CD14-positive monocyte (primary cell): Measurements from ENCODE around the gene PXN. TPM values are rescaled to one million over a fixed set of nuclear protein-coding genes. Genes with fewer than 3 reads are reported as not detected.
A peak's percentile ranks its signal among the peaks of the same experiment; 100 is the strongest.

Source experiments
- DNase-seq, 3 donors: peaks; one replicate each; pipeline ENCODE4 v3.0.0-alpha.2; 2011 to 2022
- H2AFZ ChIP-seq: 2 replicates; pipeline ENCODE4 v1.6.0; 2012; ENCODE audit warnings: mild to moderate bottlenecking, low read depth, low read length, inconsistent platforms; ENCODE audit not compliant: insufficient read depth, poor library complexity, severe bottlenecking
- H3K27ac ChIP-seq, 2 donors: 1 replicate in 1 of 2; 2 replicates in 1 of 2; pipeline ENCODE4 v1.5.1; 2012 to 2013; ENCODE audit warnings: low read length in 2 of 2, control low read depth in 1 of 2, inconsistent platforms in 1 of 2, low read depth in 1 of 2, mild to moderate bottlenecking in 1 of 2
- H3K27me3 ChIP-seq, 2 donors: one replicate each; pipeline versions ENCODE4 v1.6.0 to v1.6.1; 2011 to 2013; ENCODE audit warnings: low read length in 2 of 2; ENCODE audit not compliant: control insufficient read depth in 2 of 2, insufficient read depth in 2 of 2
- H3K36me3 ChIP-seq, 2 donors: replicated peaks in 1 of 2; 1 replicate in 1 of 2; 2 replicates in 1 of 2; pipeline versions ENCODE4 v1.5.1 to v1.6.1; 2012 to 2013; ENCODE audit warnings: low read length in 2 of 2, control low read depth in 1 of 2, inconsistent platforms in 1 of 2, mild to moderate bottlenecking in 1 of 2; ENCODE audit not compliant: insufficient read depth in 2 of 2, control insufficient read depth in 1 of 2
- H3K4me1 ChIP-seq, 2 donors: 1 replicate in 1 of 2; 2 replicates in 1 of 2; pipeline versions ENCODE4 v1.5.1 to v1.6.1; 2012 to 2013; ENCODE audit warnings: low read length in 2 of 2, control low read depth in 1 of 2, inconsistent platforms in 1 of 2, mild to moderate bottlenecking in 1 of 2, moderate library complexity in 1 of 2; ENCODE audit not compliant: insufficient read depth in 2 of 2, control insufficient read depth in 1 of 2
- H3K4me2 ChIP-seq: replicated peaks from 2 replicates; pipeline ENCODE3; 2012; ENCODE audit warnings: low read length, moderate library complexity, mild to moderate bottlenecking; ENCODE audit not compliant: poor library complexity, severe bottlenecking; ENCODE audit errors: extremely low read depth
- H3K4me3 ChIP-seq, 3 experiments: fragments of 200-600 bp in 1 of 3; sonication (generic) in 1 of 3; replicated peaks in 1 of 3; 1 replicate in 2 of 3; 2 replicates in 1 of 3; pipeline ENCODE4 v1.5.1; 2011 to 2013; ENCODE audit warnings: low read length in 3 of 3, mild to moderate bottlenecking in 3 of 3, control low read depth in 2 of 3, low read depth in 2 of 3, inconsistent platforms in 1 of 3, moderate library complexity in 1 of 3
- H3K79me2 ChIP-seq: 2 replicates; pipeline ENCODE4 v1.6.0; 2012; ENCODE audit warnings: mild to moderate bottlenecking, control low read depth, inconsistent platforms, low read length, moderate library complexity; ENCODE audit not compliant: insufficient read depth
- H3K9ac ChIP-seq: 2 replicates; pipeline ENCODE4 v1.6.0; 2017; ENCODE audit warnings: low read length, mild to moderate bottlenecking; ENCODE audit not compliant: insufficient read depth, poor library complexity, severe bottlenecking
- H3K9me3 ChIP-seq, 2 donors: replicated peaks in 1 of 2; 1 replicate in 1 of 2; 2 replicates in 1 of 2; pipeline versions ENCODE4 v1.5.1 to v1.6.1; 2012 to 2013; ENCODE audit warnings: low read length in 2 of 2, control low read depth in 1 of 2; ENCODE audit not compliant: control insufficient read depth in 1 of 2, insufficient read depth in 1 of 2
- H4K20me1 ChIP-seq: 2 replicates; pipeline ENCODE4 v1.6.0; 2012; ENCODE audit warnings: mild to moderate bottlenecking, low read length, control low read depth, moderate library complexity; ENCODE audit not compliant: insufficient read depth
- H3K27ac Mint-ChIP-seq, 7 donors: one replicate each; pipeline ENCODE4 v1.8.0; 2020; ENCODE audit warnings: mild to moderate bottlenecking in 7 of 7, mixed read lengths in 7 of 7, moderate library complexity in 6 of 7, inconsistent platforms in 2 of 7
- H3K27me3 Mint-ChIP-seq, 3 donors: one replicate each; pipeline ENCODE4 v1.8.0; 2021 to 2022; ENCODE audit warnings: low read depth in 3 of 3, mild to moderate bottlenecking in 3 of 3, mixed read lengths in 3 of 3, moderate library complexity in 3 of 3, inconsistent platforms in 1 of 3
- H3K36me3 Mint-ChIP-seq, 2 donors: one replicate each; pipeline ENCODE4 v1.8.0; 2020; ENCODE audit warnings: mixed read lengths in 2 of 2, inconsistent platforms in 1 of 2, mild to moderate bottlenecking in 1 of 2
- H3K4me1 Mint-ChIP-seq: one replicate; pipeline ENCODE4 v1.8.0; 2020; ENCODE audit warnings: mild to moderate bottlenecking, mixed read lengths
- H3K4me3 Mint-ChIP-seq, 2 donors: one replicate each; pipeline ENCODE4 v1.8.0; 2020; ENCODE audit warnings: mild to moderate bottlenecking in 2 of 2, mixed read lengths in 2 of 2, moderate library complexity in 1 of 2
- H3K9me3 Mint-ChIP-seq, 7 donors: one replicate each; pipeline ENCODE4 v1.8.0; 2020 to 2022; ENCODE audit warnings: mixed read lengths in 7 of 7, mild to moderate bottlenecking in 6 of 7, moderate library complexity in 6 of 7, inconsistent platforms in 2 of 7
- CTCF ChIP-seq: fragments of 200-600 bp; IDR thresholded peaks from one replicate; pipeline ENCODE4 v1.8.0; 2022; ENCODE audit warnings: antibody characterized with exemption, mild to moderate bottlenecking
- WGBS: methylation state at CpG from one replicate; pipeline ENCODE4 v1.1.5; 2013; ENCODE audit warnings: missing lambda C conversion rate; ENCODE audit not compliant: insufficient coverage; 5-methylcytosine and 5-hydroxymethylcytosine counted together
- intact Hi-C, 2 donors: fragments of 100-400 bp; cut with micrococcal nuclease; formaldehyde crosslinking; loops; one replicate each; pipeline versions ENCODE4 v1.15.0 to v1.15.1; 2023
- polyA plus RNA-seq, 3 donors: library from polyadenylated mRNA; depleted of rRNA in 1 of 3; unstranded in 2 of 3; stranded (reverse) in 1 of 3; fragments of 300-500 nt in 2 of 3; fragments of >200 nt in 1 of 3; fragmentation: Illumina TruSeq in 2 of 3; gene quantifications; 1 replicate in 2 of 3; 2 replicates in 1 of 3; pipeline ENCODE4 v1.2.3, GENCODE V29; 2012 to 2021

PXN gene
- polyA plus RNA-seq, 3 donors, result 62.5 to 106 (median 98.4) TPM

DNA sequence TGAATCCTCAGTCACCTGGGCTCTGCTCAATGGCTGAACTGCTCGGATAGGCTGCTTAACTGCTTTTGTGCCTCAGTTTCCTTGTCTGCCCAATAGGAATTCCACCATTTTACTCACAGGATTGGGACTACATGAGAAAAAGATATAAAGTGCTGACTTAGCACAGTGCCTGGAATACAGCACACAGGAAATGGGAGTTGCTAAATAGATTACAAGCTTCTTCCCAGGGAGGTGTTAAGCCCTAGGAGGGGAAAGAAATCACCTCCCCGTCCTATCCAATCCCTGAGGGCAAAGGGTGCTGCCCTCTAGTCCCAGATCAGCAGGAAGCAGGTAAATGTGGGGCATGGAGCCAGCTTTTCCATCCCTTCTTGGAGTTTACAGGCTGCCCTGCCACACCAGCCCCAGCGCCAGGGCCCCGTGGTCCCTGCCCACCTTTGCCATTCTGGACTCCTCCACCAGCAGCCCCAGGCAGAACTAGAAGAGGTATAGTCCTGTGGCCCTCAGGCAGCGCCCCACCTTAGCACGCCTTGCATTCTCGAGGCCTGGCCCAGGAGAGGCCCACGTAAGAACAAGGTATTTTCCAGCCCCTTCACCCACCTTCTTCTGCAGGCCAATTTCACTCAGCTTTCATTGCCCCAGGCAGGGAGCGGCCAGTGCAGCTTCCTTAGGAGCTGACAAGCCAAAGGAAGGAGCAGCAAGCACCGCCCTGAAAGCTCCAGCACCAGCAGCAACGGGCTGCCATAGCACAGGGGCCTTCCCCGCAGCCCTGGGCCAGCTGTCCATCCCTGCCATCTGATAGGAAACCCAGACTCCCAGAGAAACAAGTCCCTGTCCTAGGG, 35.8 kb downstream of the PXN start:
- no peak overlapping the region for H2AFZ ChIP-seq
- peaks cover 90% of the 10 kb centered on the region for H3K79me2 ChIP-seq
- peak overlapping the region; percentile 81 for H3K4me2 ChIP-seq
- no peaks in the 10 kb centered on the region for H3K9me3 ChIP-seq
- H3K36me3 ChIP-seq, result peaks cover 16% of the 10 kb centered on the region in 2 donors
- TF ChIP-seq CTCF, result no peak
- peak overlapping the region in 1 of 3 experiments; percentile 70 for H3K4me3 ChIP-seq
- Mint-ChIP-seq H3K4me1 (peaks cover 100% of the 10 kb centered on the region), H3K4me3 (peak overlapping the region in 1 of 2 donors; percentile 89), H3K27ac (peak overlapping the region in 6 of 7 donors; percentile 78 to 99 (median 98)), H3K9me3 (no peaks in the 10 kb centered on the region), H3K27me3 (no peaks in the 10 kb centered on the region), H3K36me3 (peaks cover 23 to 46% of the 10 kb centered on the region in 2 donors)
- DNase-seq, result no peak
- intact Hi-C loops, result loop anchor here (2.0 kb wide), 1 partner anchor 35 kb away; the partner anchor contains the start of gene PXN (in 2 of the 2)
- peak overlapping the region; percentile 94 for H3K27ac ChIP-seq
- H3K27me3 ChIP-seq, result no peaks in the 10 kb centered on the region
- H3K9ac ChIP-seq, result peak overlapping the region; percentile 47
- H3K4me1 ChIP-seq, result peaks cover 100% of the 10 kb centered on the region in 2 donors
- peaks cover 87% of the 10 kb centered on the region for H4K20me1 ChIP-seq
- 62% methylated on average over 6 of the region's 12 CpGs for WGBS

DNA sequence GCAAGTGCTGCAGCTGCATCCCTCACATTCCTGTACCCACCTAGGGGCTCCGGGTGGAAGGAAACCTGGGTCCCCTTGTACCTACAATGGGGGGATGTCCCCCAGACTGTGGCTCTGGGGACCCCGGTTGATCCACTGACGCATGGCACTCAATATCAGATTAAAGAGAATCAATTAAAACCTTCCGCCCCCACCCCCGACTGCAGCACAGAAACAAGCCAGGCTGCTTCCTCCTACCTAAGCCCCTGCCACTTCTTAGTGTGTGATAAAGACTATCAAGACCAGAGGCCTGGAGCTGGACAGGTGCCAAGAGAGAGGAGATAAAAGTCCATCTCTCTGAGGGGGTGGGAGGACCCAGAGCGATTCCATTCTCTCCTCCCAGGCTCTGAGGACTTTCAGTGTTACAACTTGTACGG, 36.5 kb downstream of the PXN start:
- H3K27ac ChIP-seq, result peak overlapping the region; percentile 21 to 94
- intact Hi-C loops, result loop anchor here (2.0 kb wide), 1 partner anchor 36 kb away; the partner anchor contains the start of gene PXN (in 2 of the 2)
- H3K4me2 ChIP-seq, result peak overlapping the region; percentile 81
- 67% methylated on average over 1 of the region's 7 CpGs for WGBS
- H3K79me2 ChIP-seq, result peaks cover 90% of the 10 kb centered on the region
- peak overlapping the region; percentile 47 for H3K9ac ChIP-seq
- H3K27me3 ChIP-seq, result no peaks in the 10 kb centered on the region
- no peak for DNase-seq
- H3K4me1 ChIP-seq, result peaks cover 96 to 100% of the 10 kb centered on the region in 2 donors
- peak overlapping the region in 1 of 3 experiments; percentile 70 for H3K4me3 ChIP-seq
- Mint-ChIP-seq H3K36me3 (peaks cover 26 to 50% of the 10 kb centered on the region in 2 donors), H3K27me3 (peaks cover 0 to 1% (median 0%) of the 10 kb centered on the region in 3 donors), H3K27ac (peak overlapping the region in 4 of 7 donors; percentile 35 to 98 (median 88)), H3K4me1 (peaks cover 98% of the 10 kb centered on the region), H3K4me3 (peak overlapping the region; percentile 56 to 89), H3K9me3 (no peaks in the 10 kb centered on the region)
- H2AFZ ChIP-seq, result no peak overlapping the region
- H3K36me3 ChIP-seq, result peaks cover 21 to 23% of the 10 kb centered on the region in 2 donors
- H3K9me3 ChIP-seq, result no peaks in the 10 kb centered on the region
- H4K20me1 ChIP-seq, result peaks cover 89% of the 10 kb centered on the region
- no peak for TF ChIP-seq CTCF
